ENCODE data around the gene GALNT2.

Gene GALNT2

GRCh38 chr1:230073371-230074035 lies 6.5 kb downstream of the GALNT2 start:
- no peak for DNase-seq

- no peak for DNase-seq
Measured at GRCh38 chr1:230074270-230074669, 7.2 kb downstream of the GALNT2 start.

- no peak for DNase-seq
Measured at GRCh38 chr1:230074762-230075161, 7.7 kb downstream of the GALNT2 start.

GRCh38 chr1:230076121-230076520 lies 9.1 kb downstream of the GALNT2 start:
- DNase-seq = no peak

- no peak for DNase-seq
Measured at GRCh38 chr1:230077011-230077410, 10.0 kb downstream of the GALNT2 start.

- no peak for DNase-seq
Measured at GRCh38 chr1:230077436-230078213, 10.6 kb downstream of the GALNT2 start.

- DNase-seq = no peak
Measured at GRCh38 chr1:230079199-230080024, 12.4 kb downstream of the GALNT2 start.

GRCh38 chr1:230080822-230081221 lies 13.8 kb downstream of the GALNT2 start:
- no peak for DNase-seq

- DNase-seq = no peak
Measured at GRCh38 chr1:230081751-230082150, 14.7 kb downstream of the GALNT2 start.

GRCh38 chr1:230082211-230082610 lies 15.2 kb downstream of the GALNT2 start:
- no peak for DNase-seq

- DNase-seq = no peak
Measured at GRCh38 chr1:230083053-230083452, 16.0 kb downstream of the GALNT2 start.

- no peak for DNase-seq
Measured at GRCh38 chr1:230083746-230084407, 16.8 kb downstream of the GALNT2 start.

GRCh38 chr1:230084408-230085177 lies 17.6 kb downstream of the GALNT2 start:
- DNase-seq = no peak

GRCh38 chr1:230085178-230085515 lies 18.1 kb downstream of the GALNT2 start:
- DNase-seq = no peak

GRCh38 chr1:230086151-230086550 lies 19.1 kb downstream of the GALNT2 start:
- no peak for DNase-seq

GRCh38 chr1:230087028-230087716 lies 20.1 kb downstream of the GALNT2 start:
- DNase-seq = peak; percentile 78

- DNase-seq = no peak
Measured at GRCh38 chr1:230087717-230088105, 20.7 kb downstream of the GALNT2 start.

- DNase-seq = no peak
Measured at GRCh38 chr1:230090194-230090711, 23.2 kb downstream of the GALNT2 start.

GRCh38 chr1:230091473-230092231 lies 24.6 kb downstream of the GALNT2 start:
- no peak for DNase-seq

GRCh38 chr1:230094746-230095145 lies 27.7 kb downstream of the GALNT2 start:
- DNase-seq = no peak

- no peak for DNase-seq
Measured at GRCh38 chr1:230095938-230096337, 28.9 kb downstream of the GALNT2 start.

Measured in NCI-H1105 treated with DMSO at 0.1 percent for 48 hours (cell line).